HG03280 (cell line): Measurements from ENCODE around the gene GNAO1.

Experiments
- ATAC-seq: cut with Tn5 transposase; IDR thresholded peaks from one replicate; pipeline ENCODE4 v1.9.1; 2021; ENCODE audit warnings: mild to moderate bottlenecking, moderate library complexity; ENCODE audit not compliant: unreplicated experiment

GNAO1 gene

DNA sequence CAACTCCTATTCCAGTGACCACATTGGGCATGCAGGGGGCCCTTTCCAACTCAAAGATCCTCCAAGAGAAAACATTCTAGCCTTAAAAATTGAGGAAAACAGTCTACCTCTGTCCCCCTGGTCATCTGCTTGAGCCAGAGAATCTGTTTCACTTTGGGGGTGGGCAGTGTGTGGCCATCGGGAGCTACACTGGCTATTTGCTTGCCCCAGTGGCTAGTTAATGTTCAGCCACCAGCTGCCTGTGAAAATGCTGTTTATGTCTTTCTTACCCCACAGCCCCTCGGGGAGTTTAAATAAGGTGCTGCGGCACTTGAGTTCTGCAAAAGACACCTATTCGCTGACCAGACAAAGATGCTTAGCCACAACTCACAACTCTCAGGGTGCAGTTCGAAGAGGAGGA is 43.4 kb downstream of the GNAO1 start:
- no peak for ATAC-seq

DNA sequence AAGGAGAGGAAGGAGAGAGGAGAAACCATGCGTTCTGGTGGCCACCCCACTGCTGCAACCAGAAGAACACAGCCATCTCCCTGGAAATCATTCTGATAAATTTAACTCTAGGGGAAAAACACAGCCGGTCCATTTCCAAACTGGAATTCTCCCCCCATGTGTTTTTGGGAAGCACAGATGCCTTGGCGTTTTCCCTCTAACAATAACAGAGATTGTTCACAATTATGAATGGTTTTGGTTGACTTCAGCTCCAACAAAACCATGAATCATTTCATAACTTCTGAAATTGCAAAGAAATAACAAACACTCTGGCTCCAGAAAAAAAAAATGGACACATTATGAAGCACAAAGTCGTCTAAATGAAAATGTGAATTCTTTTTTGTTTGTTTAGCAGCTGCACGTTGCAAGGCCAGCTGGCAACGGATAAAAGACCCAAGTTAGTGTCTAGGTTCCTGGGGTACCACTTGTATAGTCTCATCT is 46.2 kb downstream of the GNAO1 start:
- no peak for ATAC-seq

DNA sequence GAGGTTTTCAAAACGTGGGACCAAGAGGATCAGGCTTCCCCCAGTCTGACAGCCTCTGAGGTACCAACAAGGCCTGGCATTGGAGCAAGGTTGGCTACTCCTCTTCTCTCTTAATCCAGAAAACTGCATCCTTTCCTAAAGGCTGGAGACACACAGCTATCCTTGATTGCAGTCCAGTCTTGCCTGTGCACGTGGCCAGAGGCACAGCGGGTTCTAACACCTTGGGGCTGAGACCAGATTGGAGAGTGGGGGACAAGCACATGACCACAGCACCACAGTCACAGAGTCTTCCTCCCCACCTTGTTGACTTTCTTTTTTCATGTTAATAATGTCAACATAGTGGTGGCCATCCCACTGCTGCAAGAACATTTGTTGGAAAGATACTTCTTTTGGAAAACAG is 46.9 kb downstream of the GNAO1 start:
- ATAC-seq: no peak

DNA sequence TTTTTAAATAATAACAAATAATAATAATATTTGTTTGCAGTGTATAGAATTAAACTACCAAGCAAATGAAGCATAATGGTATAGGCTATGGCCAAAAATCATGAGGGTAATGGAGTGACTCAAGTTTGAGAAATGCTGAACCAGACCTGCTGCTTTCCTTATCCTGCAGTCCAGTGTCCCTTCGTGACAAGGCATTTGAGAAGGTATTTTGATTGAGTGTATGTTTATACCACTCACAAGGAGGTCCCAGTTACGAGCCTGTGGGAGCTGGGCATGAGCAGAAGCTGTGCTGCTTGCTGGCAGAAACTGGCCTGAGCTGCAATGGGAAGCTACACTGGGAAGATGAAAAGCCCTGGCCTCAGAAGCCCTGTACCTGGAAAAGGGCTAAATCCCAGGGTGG is 50.3 kb downstream of the GNAO1 start:
- ATAC-seq: no peak

DNA sequence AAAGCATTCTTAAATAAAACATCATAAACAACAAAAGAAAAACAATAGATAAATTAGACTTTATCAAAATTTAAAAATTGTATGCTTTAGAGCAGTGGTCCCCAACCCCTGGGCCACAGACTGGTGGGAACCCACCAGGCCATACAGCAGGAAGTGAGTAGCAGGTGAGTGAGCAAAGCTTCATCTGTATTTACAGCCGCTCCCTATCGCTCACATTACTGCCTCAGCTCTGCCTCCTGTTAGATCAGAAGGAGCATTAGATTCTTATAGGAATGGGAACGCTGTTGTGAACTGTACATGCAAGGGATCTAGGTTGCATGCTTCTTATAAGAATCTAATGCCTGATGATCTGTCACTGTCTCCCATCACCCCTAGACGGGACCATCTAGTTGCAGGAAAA is 51.5 kb downstream of the GNAO1 start:
- ATAC-seq: no peak

DNA sequence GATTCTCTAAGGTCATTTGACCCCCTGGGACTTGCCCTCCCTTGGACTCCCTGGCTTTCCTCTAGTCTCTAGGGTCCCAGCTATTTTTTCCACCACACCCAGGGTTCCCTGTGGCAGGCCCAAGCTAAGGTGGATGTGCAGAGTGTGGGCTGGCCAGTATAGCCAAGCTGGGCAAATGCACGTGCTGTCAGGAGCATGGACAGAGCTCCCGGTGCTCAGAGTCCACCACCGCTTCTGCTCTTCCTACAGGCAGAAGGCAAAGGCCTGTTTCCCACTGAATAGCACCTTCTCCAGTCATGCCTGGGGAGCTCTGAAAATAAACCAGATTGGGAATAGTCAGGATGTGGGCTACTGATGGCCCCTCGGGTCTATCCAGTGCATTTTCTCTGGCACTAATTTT is 53.3 kb downstream of the GNAO1 start:
- no peak for ATAC-seq

DNA sequence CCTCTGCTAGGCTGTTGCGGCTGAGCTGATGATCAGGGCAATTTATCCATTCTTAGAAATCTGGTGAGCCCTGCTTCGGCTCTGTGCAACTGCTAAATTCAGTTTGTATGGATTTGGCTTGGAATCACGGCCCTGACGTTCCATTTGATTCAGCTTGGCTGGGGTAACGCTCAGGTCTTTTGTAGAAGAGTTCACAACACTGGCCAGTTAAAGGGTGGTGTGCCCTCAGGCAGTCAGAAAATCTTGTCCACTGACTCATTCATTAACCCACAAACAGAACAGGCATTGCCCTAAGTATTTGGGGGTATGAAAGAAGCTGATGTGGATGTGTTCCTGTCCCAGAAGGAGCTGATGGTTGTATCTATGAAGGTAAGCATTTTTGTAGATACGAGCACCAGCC is 53.9 kb downstream of the GNAO1 start:
- no peak for ATAC-seq

DNA sequence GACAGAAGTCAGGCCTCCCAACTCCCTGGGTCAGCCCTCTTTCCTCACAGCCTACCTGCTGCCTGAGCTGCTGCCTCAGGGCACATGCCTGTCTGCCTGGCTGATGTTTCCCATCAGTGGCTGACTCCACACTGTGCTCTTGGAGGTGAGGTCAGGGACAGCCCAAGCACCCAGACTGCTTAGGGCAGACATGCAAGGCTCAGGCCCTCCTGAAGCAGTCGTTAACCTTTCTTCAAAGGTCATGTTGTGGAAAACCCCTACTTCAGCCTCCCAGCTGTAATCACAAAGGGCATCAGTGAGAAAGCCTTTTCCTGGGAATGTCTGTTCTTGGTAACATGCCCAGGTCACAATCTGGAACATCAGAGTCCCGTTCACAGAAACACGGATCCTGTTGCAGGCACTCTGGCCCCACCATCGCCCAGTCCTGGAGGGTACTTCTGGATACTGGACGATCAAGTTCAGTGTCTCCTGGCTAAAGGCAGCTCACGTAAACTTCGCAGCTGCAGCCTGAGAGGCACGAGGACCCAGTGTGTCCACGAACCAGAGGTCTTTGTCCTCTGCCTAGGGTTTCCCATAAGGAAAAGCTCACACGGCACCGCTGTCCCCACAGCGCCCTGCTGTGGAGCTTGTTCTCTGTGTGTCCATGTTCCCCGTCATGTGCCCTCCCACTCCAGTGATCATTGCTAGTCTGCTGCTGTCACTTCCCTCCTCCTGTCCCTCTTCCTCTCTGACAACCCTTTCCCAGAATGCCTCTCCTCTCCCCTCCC is 54.9 kb downstream of the GNAO1 start:
- ATAC-seq: no peak

DNA sequence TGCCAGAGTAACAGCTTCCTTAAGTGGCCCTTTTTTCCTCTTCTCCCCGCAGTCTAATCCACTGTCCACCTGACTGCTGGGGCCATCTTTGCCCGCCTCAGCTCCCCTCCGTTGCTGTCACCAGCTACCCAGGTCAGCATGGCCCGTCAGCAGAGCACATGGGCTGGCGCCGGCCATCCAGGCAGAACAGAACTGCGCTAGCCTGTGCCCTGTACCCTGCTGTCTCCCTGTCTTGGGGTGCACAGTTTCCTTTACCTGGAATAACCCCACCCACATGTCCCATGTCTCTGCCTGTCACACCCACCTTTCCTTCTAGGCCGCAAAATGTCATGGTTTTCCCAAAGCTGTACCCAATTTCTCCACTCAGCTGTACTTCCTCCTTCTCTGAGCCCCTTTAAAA is 55.7 kb downstream of the GNAO1 start:
- no peak for ATAC-seq

DNA sequence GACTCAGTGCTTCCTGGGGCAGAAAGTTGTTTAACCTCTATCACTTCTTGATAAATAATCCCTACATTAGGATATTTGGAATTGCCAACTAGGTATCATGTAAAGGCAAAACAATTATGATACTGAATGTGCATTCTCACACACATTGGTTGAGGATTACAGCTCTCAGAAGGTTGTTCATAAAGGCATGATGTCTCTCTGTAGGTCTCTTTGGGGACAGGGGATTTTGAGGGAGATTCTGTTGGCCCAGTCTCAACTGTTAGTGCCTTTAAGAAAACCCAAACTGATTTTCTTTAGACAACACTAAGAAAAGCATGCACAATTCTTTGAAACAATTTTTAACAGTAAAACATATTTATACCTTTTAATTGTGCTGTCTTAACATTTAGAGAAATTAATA is 56.5 kb downstream of the GNAO1 start:
- no peak for ATAC-seq

DNA sequence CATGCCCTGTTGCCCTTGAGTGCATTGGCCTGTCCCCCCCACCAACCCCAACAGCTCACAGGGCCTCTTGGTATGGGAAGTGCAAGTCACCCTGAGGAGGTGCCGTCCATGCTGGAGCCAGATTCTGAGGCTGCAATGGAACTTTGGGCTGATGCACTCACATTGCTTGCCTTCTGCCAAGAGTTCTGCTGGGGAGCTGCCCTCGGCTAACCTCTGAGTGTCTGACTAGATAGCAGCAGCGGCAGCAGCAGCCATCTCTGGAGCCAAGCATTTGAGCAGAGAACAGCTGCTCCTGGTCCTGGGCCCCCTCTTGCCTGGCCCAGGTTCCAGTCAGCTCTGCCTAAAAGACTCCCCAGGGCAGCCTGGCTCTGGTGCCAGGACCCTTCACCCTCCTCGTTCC is 61.5 kb downstream of the GNAO1 start:
- ATAC-seq: no peak

DNA sequence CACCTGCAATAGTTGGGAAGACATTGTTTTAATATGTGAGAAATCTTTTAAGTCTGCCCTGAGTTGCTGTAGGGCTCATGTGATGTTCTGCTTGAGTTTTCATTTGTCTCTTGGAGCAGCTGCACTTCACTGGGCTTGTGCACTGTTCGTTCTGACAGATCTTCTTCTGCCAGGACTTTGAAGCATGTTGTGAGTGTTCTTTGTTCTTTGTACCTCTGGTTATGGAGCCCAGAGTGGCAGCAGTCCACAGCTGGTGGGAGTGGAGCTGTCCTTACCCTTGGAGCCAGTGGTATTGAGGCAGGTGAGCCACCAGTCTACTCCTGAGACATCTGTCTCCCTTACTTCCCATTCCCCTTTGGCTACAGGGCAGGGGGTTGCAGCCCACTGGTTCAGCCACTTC is 64.6 kb downstream of the GNAO1 start:
- no peak for ATAC-seq

DNA sequence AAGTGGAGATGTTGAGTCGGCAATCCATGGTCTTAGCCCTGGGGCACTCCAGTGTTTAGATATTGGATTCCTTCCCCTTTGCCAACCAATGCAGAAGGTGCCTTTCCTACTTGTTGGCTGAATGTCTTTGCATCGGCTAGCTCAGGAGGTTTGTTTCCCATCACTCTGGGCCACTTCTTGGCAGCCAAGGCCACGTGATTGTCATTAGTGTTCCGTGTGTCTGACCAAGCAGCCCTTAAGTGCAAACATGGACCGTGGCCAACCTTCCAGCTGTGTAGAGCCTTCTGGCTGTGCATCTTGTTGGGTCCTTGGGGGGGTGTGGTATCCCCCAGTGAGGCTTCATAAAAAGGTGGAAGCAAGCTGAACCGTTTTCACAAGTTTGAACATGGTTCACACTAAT is 66.0 kb downstream of the GNAO1 start:
- no peak for ATAC-seq

DNA sequence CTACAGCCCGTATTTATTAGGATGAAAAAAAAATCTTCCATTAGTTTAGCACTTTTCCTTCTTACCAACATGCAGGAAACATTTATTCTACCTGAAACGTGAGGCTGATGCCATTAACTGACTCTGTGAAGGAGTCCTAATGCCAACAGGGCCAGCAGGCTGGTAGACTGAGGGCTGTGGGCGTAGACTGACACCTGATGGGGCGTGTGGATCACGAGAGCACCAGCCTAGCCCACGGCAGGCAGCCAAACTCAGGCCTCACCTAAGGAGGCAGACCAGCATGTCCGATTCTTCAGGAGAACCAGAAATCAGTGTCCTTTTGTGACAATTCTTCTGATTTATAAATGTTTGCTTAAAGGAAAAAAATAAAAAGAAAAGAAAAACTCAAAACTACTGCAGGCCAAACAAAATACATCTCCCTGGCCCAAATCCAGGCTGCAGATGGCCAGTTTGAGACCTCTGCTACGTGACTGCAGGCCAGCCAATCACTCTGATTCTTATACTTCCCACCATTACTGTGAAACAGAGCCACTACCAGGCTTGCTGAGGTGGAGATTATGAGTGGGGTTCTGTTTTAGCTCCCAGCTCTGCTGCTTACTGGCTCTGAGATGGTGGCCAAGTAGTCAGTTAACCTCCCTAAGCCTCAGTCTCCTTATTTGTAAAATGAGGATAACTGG is 66.5 kb downstream of the GNAO1 start:
- no peak for ATAC-seq

DNA sequence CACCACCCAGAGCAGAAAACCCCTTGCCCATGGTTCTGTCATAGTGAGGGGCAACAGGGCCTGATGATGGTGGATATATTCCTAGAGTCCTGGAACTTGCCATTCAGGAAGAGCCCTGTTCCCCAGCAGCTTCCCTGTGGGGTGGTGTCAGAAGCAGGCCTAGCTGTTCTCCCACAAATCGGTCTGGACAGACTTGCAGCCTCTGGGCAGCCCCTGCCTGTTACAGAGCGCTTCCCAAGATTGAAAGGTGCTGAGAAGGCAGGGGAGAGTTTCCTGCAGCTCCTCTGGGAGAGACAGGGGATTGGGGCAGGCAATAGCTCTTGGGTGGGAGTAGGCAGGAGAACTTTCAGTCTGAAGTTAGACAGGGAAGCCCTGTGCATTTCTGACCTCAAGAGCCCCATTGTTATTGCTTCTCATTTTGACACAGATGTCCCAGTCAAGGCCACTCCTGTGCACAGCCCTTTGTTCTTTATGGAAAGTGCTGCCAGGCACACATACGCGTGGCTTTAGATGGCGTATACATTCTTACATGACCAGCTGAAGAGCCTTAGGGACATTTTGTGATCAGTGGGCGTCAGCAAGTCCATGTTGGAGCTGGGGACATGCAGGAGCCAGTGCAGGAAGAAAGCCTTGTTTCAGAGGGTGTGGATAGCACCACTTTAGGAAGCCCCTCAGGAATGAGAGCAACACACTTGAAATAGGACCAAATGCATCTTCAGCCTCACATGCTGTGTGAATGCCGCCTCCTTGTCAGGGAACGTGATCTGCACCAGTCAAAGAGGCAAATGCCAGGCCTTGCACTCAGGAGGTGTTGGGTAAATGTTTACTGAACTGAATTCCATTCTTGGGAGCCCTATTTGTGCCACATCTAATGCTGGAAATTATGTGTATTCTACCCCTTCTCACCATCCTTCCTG is 67.5 kb downstream of the GNAO1 start:
- no peak for ATAC-seq

DNA sequence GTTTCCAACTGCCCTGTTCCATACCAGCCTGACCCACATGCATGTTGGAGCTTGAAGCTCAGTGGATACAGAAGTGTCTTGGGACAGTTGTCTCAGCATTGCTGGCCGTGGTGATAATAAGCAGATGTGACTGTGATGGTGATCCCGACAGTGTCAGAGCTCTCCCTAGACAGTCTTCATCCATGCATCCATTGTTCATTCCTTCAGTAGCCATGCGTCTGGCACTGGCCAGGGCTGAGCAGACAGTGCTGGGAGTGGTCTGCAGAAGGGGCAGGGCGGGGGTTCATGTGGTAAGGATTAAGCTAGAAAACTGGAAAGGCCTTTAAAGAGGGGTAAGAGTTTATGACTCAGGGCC is 68.1 kb downstream of the GNAO1 start:
- ATAC-seq: no peak

DNA sequence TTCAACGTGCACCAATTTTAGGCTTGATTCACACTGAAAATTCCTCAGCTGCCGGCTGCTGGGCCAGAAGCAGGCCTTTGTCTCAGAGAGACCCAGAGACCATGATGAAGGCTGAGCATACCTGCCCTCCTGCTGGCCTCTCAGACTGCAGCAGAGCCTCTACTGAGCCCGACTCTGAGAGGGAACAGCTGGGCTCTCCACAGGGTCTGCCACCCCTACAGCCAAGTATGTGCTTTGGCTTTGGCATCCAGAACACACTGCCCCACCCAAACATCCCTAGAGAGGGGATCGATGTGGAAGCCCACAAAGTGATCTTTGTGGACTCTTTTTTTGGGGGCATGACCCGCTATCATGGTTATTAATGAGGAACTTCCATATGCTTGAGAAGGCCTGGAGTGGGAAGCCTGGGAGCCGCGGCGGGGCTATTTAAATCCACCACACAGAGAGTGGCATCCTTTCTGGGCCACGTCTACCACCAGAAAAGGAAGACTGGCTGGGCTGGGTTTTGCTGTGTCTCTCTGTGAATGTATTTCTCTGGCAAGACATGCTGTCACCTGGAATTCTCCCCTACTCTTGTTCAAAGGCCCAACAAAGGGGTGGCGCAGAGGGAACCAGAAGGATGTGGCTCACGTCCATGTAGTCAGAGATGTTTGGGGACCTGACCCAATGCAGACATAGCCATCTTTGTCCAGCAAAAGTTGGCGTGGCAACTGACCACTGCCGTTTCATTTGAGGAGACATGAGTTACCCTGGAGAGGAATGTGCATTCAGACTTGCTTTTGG is 69.3 kb downstream of the GNAO1 start:
- no peak for ATAC-seq

DNA sequence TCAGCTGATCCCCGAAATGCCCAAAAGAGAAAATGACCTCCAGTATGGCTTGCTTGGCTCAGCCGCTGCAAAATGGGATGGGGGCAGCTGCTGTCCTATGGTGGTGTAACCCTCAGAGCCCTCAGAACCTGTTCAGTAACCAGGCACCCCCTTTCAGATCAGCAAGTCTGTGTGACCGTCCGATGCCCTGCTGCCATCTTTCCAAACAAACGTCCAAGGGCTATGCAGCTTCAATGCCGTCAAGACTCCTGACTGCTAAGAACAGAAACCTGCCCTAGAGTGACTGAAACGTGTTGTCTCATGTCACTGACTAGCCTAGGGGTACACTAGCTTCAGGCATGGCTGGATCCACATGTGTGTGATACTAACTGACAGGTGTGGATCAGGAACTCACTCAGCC is 70.4 kb downstream of the GNAO1 start:
- no peak for ATAC-seq

DNA sequence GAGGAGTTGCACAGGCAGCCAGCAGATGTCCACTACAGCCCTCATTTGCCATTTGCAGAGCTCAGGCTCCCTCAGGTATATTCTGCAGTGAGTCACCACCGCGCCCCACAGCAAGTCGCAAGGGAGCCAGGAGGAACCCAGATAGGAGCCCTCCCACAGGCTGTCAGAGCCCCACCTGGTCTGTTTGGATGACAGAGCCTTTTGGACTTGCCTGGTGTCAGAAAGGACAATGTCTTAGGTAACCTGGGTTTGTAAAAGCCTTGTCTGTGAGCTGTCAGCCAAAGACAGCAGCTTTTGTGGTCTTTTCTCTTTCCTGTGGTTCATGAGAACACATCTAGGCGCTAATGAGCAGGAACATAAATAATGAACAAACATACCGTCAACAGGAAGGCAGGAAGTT is 70.9 kb downstream of the GNAO1 start:
- no peak for ATAC-seq

DNA sequence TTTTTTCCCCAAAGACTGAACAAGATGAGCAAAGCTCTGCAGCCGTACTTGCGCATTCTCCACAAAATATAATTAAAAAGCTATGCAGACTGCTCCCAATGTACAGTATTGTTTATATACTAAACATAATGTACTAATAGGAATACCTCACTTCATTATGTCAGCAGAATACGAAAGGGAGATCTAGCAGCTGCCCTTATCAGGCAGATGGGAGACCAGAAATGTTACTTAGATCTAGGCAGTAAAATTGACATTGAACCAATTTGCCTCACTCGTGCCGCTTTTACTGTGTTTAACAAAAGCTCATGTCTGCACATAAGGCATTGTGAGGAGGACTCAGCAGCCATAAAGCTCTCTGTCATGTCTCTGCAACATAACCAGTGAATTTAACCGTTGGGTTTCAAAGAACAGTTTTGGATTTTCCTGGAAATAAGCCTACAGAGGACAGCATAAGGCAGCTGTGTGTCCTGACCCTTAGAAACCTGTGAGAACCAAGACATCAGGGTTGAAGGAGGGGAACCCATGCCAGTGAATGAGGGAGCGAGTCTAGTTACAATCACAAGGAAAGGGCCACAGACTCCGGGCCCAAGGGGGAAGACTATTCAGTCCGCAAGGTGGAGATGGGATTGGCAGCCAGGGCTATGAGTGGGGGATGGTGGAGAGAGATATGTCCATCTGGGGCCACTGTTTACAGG is 71.4 kb downstream of the GNAO1 start:
- no peak for ATAC-seq
